Osteoblast (primary cell): ENCODE measurements around the gene FERMT1. TPM values are rescaled to one million over a fixed set of nuclear protein-coding genes. Genes with fewer than 3 reads are reported as not detected.

Source experiments
- DNase-seq: peaks from one replicate; pipeline ENCODE4 v3.0.0; 2011; ENCODE audit warnings: low spot score, mixed read lengths; ENCODE audit not compliant: insufficient read length; ENCODE audit errors: missing footprints
- H2AFZ ChIP-seq: 2 replicates; pipeline ENCODE4 v1.6.0; 2011; ENCODE audit warnings: mild to moderate bottlenecking, low read length
- H3K27ac ChIP-seq: 2 replicates; pipeline ENCODE4 v1.5.1; 2011; ENCODE audit warnings: mild to moderate bottlenecking, low read depth, low read length, moderate library complexity
- H3K27me3 ChIP-seq: 2 replicates; pipeline ENCODE4 v1.6.0; 2012; ENCODE audit warnings: mild to moderate bottlenecking, control low read depth, inconsistent platforms, low read length, moderate library complexity; ENCODE audit not compliant: insufficient read depth
- H3K36me3 ChIP-seq: 2 replicates; pipeline ENCODE4 v1.5.1; 2011; ENCODE audit warnings: mild to moderate bottlenecking, low read length, control low read depth, moderate library complexity; ENCODE audit not compliant: insufficient read depth
- H3K4me1 ChIP-seq: 2 replicates; pipeline ENCODE4 v1.5.1; 2011; ENCODE audit warnings: mild to moderate bottlenecking, low read length, control low read depth, moderate library complexity; ENCODE audit not compliant: insufficient read depth
- H3K4me2 ChIP-seq: 2 replicates; pipeline ENCODE4 v1.6.0; 2011; ENCODE audit warnings: mild to moderate bottlenecking, low read length; ENCODE audit not compliant: insufficient read depth
- H3K4me3 ChIP-seq: fragments of 200-600 bp; sonication (generic); 3 replicates; pipeline ENCODE4 v1.5.1; 2012; ENCODE audit warnings: mild to moderate bottlenecking, low read length, inconsistent platforms; ENCODE audit not compliant: insufficient read depth
- H3K79me2 ChIP-seq: 2 replicates; pipeline ENCODE4 v1.6.0; 2012; ENCODE audit warnings: mild to moderate bottlenecking, low read length, control low read depth, inconsistent platforms; ENCODE audit not compliant: insufficient read depth
- H3K9me3 ChIP-seq: 2 replicates; pipeline ENCODE4 v1.5.1; 2011; ENCODE audit warnings: low read depth, low read length, control low read depth
- H4K20me1 ChIP-seq: 2 replicates; pipeline ENCODE4 v1.6.0; 2012; ENCODE audit warnings: mild to moderate bottlenecking, low read length, control low read depth; ENCODE audit not compliant: insufficient read depth
- CTCF ChIP-seq: IDR thresholded peaks from 2 replicates; pipeline ENCODE4 v1.5.1; 2011; ENCODE audit warnings: mild to moderate bottlenecking, low read depth, low read length, moderate library complexity; ENCODE audit errors: extremely low read depth
- total RNA-seq: library from RNA; depleted of rRNA; stranded (reverse); fragments of >200 nt; gene quantifications from 2 replicates; pipeline ENCODE4 v1.2.3, GENCODE V29; 2012

Gene FERMT1
- total RNA-seq, 1 donor, result 2.5 TPM

DNA sequence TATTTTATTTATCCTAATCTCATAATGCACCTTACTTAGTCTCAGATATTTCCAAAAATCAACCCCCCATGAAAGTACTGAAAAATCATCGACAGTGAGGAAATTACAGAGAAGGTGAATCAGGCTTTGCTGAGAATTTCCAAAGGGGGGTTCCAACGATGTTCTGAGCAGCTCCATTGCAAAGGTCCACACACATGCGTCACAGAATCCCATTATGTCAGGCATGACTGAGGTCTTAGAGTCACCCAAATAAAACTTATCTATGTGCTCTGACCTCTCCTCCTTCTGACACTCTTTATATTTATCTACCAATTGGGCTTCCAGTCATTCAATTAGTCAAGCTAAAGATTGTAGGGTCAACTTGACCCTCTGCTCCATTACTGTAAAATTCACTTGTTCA is 56.2 kb downstream of the FERMT1 start:
- Histone ChIP-seq H3K4me1 (no peaks in the 10 kb centered on the region), H2AFZ (no peak overlapping the region), H4K20me1 (no peaks in the 10 kb centered on the region), H3K79me2 (no peaks in the 10 kb centered on the region), H3K27me3 (no peaks in the 10 kb centered on the region), H3K4me3 (no peak overlapping the region), H3K4me2 (no peak overlapping the region), H3K27ac (no peak overlapping the region), H3K9me3 (no peaks in the 10 kb centered on the region), H3K36me3 (no peaks in the 10 kb centered on the region)
- TF ChIP-seq CTCF, result no peak
- DNase-seq, result no peak

DNA sequence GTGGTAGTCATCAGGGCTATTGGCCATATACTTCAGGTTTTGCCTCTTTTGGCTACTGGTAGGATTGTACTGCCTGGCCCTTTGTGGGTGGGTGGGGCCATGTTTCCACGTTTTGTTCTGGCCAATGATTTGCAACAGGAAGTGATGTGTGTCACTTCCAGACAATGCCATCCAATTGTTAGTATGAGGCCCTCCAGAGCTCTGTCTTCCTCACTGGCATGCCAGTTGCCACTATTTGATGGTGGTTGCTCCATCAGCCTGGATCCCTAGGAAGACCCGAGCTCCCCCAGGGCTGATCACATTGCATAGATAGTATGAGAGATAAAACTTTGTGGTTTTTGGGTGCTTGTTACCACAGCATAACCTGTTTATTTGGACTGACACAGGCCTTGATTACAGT is 61.3 kb downstream of the FERMT1 start:
- no peaks in the 10 kb centered on the region for H3K4me1 ChIP-seq
- no peak for DNase-seq
- no peaks in the 10 kb centered on the region for H3K9me3 ChIP-seq
- H3K4me3 ChIP-seq, result no peak overlapping the region
- no peak overlapping the region for H3K27ac ChIP-seq
- no peaks in the 10 kb centered on the region for H3K36me3 ChIP-seq
- H2AFZ ChIP-seq, result no peak overlapping the region
- peaks cover 10% of the 10 kb centered on the region for H3K27me3 ChIP-seq
- H3K79me2 ChIP-seq, result no peaks in the 10 kb centered on the region
- H4K20me1 ChIP-seq, result no peaks in the 10 kb centered on the region
- no peak overlapping the region for H3K4me2 ChIP-seq
- no peak for TF ChIP-seq CTCF

- no peaks in the 10 kb centered on the region for H3K36me3 ChIP-seq
- H4K20me1 ChIP-seq, result no peaks in the 10 kb centered on the region
- TF ChIP-seq CTCF, result no peak
- no peak overlapping the region for H3K27ac ChIP-seq
- H3K9me3 ChIP-seq, result no peaks in the 10 kb centered on the region
- H3K27me3 ChIP-seq, result peaks cover 10% of the 10 kb centered on the region
- H3K4me2 ChIP-seq, result no peak overlapping the region
- no peak for DNase-seq
- no peak overlapping the region for H3K4me3 ChIP-seq
- H3K79me2 ChIP-seq, result no peaks in the 10 kb centered on the region
- H2AFZ ChIP-seq, result no peak overlapping the region
- H3K4me1 ChIP-seq, result no peaks in the 10 kb centered on the region
Measured at GRCh38 chr20:6060213-6060612, 62.6 kb downstream of the FERMT1 start.

DNA sequence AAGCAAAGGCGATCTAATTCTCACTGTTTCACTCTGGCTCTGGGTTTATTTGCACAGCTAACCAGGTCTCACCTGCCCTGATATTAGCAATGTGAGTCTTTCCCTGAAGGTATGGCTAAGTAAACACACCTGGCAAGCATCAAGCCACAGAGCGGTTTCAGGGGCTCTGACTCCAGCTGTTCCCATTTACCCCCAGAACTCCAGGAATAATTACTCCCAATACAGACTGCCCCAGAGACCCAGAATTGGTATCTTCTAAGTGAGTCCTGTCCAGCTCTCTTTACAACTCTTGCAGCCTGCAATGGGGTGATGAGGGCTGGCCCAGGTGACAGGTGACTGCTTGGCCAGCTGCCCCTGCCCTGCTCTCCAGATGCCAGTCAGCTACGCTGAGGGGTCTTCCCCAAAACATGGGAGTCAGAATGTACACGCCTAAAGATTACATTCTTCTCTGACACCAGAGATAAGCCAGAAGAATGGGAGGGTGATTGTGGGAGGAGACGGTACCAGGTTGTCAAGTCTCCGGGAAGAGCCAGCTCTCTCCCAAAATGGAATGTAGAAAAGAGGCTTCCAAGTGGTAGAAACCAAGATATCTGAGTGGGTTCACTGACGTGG is 64.0 kb downstream of the FERMT1 start:
- peak; percentile 47 for DNase-seq
- peaks cover 11% of the 10 kb centered on the region for H3K27me3 ChIP-seq
- H3K79me2 ChIP-seq, result no peaks in the 10 kb centered on the region
- no peak overlapping the region for H3K4me2 ChIP-seq
- H3K27ac ChIP-seq, result no peak overlapping the region
- H3K4me1 ChIP-seq, result no peaks in the 10 kb centered on the region
- no peaks in the 10 kb centered on the region for H4K20me1 ChIP-seq
- no peak overlapping the region for H3K4me3 ChIP-seq
- no peak overlapping the region for H2AFZ ChIP-seq
- H3K36me3 ChIP-seq, result no peaks in the 10 kb centered on the region
- H3K9me3 ChIP-seq, result no peaks in the 10 kb centered on the region
- TF ChIP-seq CTCF, result no peak
